ENCODE measurements around the gene CELF1.
"Not testable (repeated sequence)": the region's sequence is repeated elsewhere in the genome, so short reads cannot be mapped to it uniquely, and the experiment has no call there.

CELF1 gene

DNA sequence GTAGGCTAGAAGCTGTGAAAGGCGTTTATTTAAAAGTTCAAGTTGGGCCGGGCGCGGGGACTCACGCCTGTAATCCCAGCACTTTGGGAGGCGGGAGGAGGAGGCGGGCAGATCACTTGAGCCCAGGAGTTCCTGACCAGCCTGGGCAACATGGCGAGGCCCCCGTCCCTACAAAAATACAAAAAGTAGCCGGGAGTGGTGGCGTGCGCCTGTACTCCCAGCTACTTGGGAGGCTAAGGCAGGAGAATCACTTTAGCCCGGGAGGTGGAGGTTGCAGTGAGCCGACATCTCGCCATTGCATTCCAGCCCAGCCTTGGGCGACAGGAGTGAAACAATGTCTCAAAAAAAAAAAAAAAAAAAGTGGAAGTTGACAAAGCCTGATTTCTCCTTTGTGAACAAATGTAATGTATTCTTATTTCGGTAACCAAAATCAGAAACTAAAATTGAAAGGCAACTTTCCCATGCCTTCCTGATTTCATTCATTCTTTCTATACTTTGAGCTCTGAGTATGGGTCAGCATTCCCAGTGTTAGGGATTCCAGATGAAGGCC lies 13.3 kb upstream of the CELF1 start:
- peaks cover 47% of the 10 kb centered on the region for H3K79me2 ChIP-seq (ENCODE audit: insufficient read depth, low read length)

DNA sequence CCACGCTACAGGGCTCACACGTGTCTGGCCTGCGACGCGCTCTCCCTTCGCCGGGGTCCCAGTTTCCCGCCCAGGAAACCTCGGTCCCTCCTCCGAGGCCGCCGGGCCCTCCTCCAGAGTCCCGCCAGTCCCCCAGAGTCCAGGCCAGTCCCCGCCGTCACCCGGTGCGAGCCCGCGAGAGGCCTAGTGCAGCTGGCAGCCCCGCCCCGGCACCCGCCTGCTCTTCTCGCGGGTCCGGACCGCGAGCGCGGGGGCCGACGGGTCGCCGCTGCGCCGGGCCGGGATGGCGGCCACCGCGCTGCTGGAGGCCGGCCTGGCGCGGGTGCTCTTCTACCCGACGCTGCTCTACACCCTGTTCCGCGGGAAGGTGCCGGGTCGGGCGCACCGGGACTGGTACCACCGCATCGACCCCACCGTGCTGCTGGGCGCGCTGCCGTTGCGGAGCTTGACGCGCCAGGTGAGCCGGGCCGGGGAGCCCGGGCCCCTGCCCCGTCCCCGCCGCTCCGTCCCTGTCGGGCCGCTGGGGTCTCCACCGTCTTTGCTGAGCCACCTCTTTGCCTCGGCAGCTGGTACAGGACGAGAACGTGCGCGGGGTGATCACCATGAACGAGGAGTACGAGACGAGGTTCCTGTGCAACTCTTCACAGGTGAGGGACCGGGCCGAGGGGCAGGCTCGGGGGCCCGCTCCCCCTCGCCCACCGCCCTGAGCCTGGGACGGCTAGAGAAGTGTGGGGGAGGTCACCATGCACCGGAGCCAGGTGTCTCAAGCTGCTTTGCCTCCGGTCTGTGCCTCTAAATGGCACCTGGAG lies 12.6 kb upstream of the CELF1 start, which contains the start of gene PTPMT1:
PTPMT1 (plus strand) TSS at position 260 of the 809 bp plus-strand sequence; CDS start at position 284, 24 bp downstream.
- peak within 1 kb of the TSS; percentile 83 for H3K4me3 ChIP-seq (ENCODE audit: insufficient read depth, low read length, poor library complexity, severe bottlenecking)
- peak within 1 kb of the TSS; percentile 58 for H3K27ac ChIP-seq (ENCODE audit: low read depth, low read length)
- no peaks in the 10 kb centered on the region for H4K20me1 ChIP-seq (ENCODE audit: low read depth, low read length)
- H3K36me3 ChIP-seq (ENCODE audit: low read length), result 0 out of 2 replicates have a peak, but pooled peaks cover under 1% of the 10 kb centered on the region
- peaks cover 41% of the 10 kb centered on the region for H3K79me2 ChIP-seq (ENCODE audit: insufficient read depth, low read length)
- H3K9me3 ChIP-seq (ENCODE audit: insufficient read depth, low read length), result no peaks in the 10 kb centered on the region
- no peaks in the 10 kb centered on the region for H3K9me2 ChIP-seq (replicated peaks; ENCODE audit: insufficient read depth, low read length)
- TF ChIP-seq, protein P1, sequence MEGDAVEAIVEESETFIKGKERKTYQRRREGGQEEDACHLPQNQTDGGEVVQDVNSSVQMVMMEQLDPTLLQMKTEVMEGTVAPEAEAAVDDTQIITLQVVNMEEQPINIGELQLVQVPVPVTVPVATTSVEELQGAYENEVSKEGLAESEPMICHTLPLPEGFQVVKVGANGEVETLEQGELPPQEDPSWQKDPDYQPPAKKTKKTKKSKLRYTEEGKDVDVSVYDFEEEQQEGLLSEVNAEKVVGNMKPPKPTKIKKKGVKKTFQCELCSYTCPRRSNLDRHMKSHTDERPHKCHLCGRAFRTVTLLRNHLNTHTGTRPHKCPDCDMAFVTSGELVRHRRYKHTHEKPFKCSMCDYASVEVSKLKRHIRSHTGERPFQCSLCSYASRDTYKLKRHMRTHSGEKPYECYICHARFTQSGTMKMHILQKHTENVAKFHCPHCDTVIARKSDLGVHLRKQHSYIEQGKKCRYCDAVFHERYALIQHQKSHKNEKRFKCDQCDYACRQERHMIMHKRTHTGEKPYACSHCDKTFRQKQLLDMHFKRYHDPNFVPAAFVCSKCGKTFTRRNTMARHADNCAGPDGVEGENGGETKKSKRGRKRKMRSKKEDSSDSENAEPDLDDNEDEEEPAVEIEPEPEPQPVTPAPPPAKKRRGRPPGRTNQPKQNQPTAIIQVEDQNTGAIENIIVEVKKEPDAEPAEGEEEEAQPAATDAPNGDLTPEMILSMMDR (IDR thresholded peaks at IDR 0.05; ENCODE audit: insufficient read depth, low read length, poor library complexity, severe bottlenecking), result no peak
- TF ChIP-seq EZH2phosphoT487 (conservative IDR thresholded peaks at IDR 0.05; ENCODE audit: low read length), result no peak
- H3K4me2 ChIP-seq (ENCODE audit: low read depth, low read length, poor library complexity, severe bottlenecking), result peak within 1 kb of the TSS; percentile 96
- H2AFZ ChIP-seq (ENCODE audit: low read depth, low read length, severe bottlenecking), result peak within 1 kb of the TSS; percentile 92
- no peaks in the 10 kb centered on the region for H3K27me3 ChIP-seq (ENCODE audit: low read length)
- peak within 1 kb of the TSS; percentile 91 for H3K9ac ChIP-seq (ENCODE audit: low read length)
- H3F3A ChIP-seq (ENCODE audit: insufficient read depth), result peaks cover 10% of the 10 kb centered on the region

More for the DNA sequence above, 13.3 kb upstream of the CELF1 start:
- Histone ChIP-seq H3K9me3 (ENCODE audit: insufficient read depth, low read length) (no peaks in the 10 kb centered on the region), H3K9ac (ENCODE audit: low read length) (peak overlapping the region; percentile 91), H3K36me3 (ENCODE audit: low read length) (peaks cover 6% of the 10 kb centered on the region; the same call in 1 of the 2 replicates), H3K4me3 (ENCODE audit: insufficient read depth, low read length, poor library complexity, severe bottlenecking) (peak overlapping the region; percentile 83), H3K27me3 (ENCODE audit: low read length) (no peaks in the 10 kb centered on the region), H3K27ac (ENCODE audit: low read depth, low read length) (peak overlapping the region; percentile 58), H4K20me1 (ENCODE audit: low read depth, low read length) (no peaks in the 10 kb centered on the region; the same call in 1 of the 2 replicates), H3K4me2 (ENCODE audit: low read depth, low read length, poor library complexity, severe bottlenecking) (peak overlapping the region; percentile 96), H2AFZ (ENCODE audit: low read depth, low read length, severe bottlenecking) (peak overlapping the region; percentile 92), H3F3A (ENCODE audit: insufficient read depth) (peaks cover 12% of the 10 kb centered on the region), H3K9me2 (replicated peaks; ENCODE audit: insufficient read depth, low read length) (no peaks in the 10 kb centered on the region)
- TF ChIP-seq, protein P1 (IDR thresholded peaks at IDR 0.05; ENCODE audit: insufficient read depth, low read length, poor library complexity, severe bottlenecking), result no peak
- TF ChIP-seq EZH2phosphoT487 (conservative IDR thresholded peaks at IDR 0.05; ENCODE audit: low read length), result no peak

DNA sequence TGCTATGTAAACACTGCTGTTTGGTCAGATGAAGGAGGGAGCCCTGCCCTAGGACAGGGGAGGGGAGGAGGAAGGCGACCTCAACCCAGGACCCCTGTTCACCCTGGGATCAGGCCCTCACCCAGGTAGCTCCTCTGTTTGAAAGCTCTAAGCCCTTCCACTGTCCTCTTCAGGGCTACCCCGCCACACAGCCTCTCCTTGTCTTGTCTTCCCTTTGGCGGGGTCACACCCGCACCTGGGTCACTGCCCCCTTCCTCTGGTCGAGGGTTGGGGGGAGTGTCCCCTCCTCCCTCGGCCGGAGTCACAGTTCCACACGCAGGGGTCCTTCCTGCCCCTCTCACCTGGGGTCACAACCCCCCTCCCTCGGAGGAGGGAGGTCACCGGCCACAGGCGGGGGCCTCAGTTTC lies 12.0 kb upstream of the CELF1 start:
- H3K36me3 ChIP-seq (ENCODE audit: low read length), result no peaks in the 10 kb centered on the region
- peak overlapping the region; percentile 58 for H3K27ac ChIP-seq (ENCODE audit: low read depth, low read length)
- H3F3A ChIP-seq (ENCODE audit: insufficient read depth), result peaks cover 3% of the 10 kb centered on the region; the same call in 1 of the 2 replicates
- H3K27me3 ChIP-seq (ENCODE audit: low read length), result no peaks in the 10 kb centered on the region
- H3K4me3 ChIP-seq (ENCODE audit: insufficient read depth, low read length, poor library complexity, severe bottlenecking), result peak overlapping the region; percentile 83
- H3K9ac ChIP-seq (ENCODE audit: low read length), result peak overlapping the region; percentile 91
- no peaks in the 10 kb centered on the region for H4K20me1 ChIP-seq (ENCODE audit: low read depth, low read length)
- no peaks in the 10 kb centered on the region for H3K9me3 ChIP-seq (ENCODE audit: insufficient read depth, low read length)
- peaks cover 36% of the 10 kb centered on the region for H3K79me2 ChIP-seq (ENCODE audit: insufficient read depth, low read length)
- H2AFZ ChIP-seq (ENCODE audit: low read depth, low read length, severe bottlenecking), result peak overlapping the region; percentile 92
- H3K9me2 ChIP-seq (replicated peaks; ENCODE audit: insufficient read depth, low read length), result no peaks in the 10 kb centered on the region
- TF ChIP-seq, protein P1 (IDR thresholded peaks at IDR 0.05; ENCODE audit: insufficient read depth, low read length, poor library complexity, severe bottlenecking), result no peak
- TF ChIP-seq EZH2phosphoT487 (conservative IDR thresholded peaks at IDR 0.05; ENCODE audit: low read length), result no peak
- peak overlapping the region; percentile 96 for H3K4me2 ChIP-seq (ENCODE audit: low read depth, low read length, poor library complexity, severe bottlenecking)

DNA sequence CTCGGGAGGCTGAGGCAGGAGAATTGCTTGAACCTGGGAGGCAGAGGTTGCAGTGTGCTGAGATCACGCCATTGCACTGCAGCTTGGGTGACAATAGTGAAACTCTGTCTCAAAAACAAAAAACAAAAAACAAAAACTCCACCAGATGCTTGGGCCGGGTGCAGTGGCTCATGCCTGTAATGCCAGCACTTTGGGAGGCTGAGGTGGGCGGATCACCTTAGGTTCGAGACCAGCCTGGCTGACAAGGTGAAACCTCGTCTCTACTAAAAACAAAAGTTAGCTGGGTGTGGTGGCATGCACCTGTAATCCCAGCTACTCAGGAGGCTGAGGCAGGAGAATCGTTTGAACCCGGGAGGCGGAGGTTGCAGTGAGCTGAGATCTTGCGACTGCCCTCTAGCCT lies 11.4 kb upstream of the CELF1 start:
- H4K20me1 ChIP-seq (ENCODE audit: low read depth, low read length); H3K36me3 ChIP-seq (ENCODE audit: low read length); H2AFZ ChIP-seq (ENCODE audit: low read depth, low read length, severe bottlenecking); H3F3A ChIP-seq (ENCODE audit: insufficient read depth); H3K9me2 ChIP-seq (replicated peaks; ENCODE audit: insufficient read depth, low read length); H3K9me3 ChIP-seq (ENCODE audit: insufficient read depth, low read length); H3K27me3 ChIP-seq (ENCODE audit: low read length): not testable (repeated sequence)
- Histone ChIP-seq H3K79me2 (ENCODE audit: insufficient read depth, low read length) (peaks cover 30% of the 10 kb centered on the region), H3K4me3 (ENCODE audit: insufficient read depth, low read length, poor library complexity, severe bottlenecking) (peak overlapping the region; percentile 83), H3K4me2 (ENCODE audit: low read depth, low read length, poor library complexity, severe bottlenecking) (peak overlapping the region; percentile 96), H3K9ac (ENCODE audit: low read length) (peak overlapping the region; percentile 91), H3K27ac (ENCODE audit: low read depth, low read length) (peak overlapping the region; percentile 58; the same call in 1 of the 2 replicates)

DNA sequence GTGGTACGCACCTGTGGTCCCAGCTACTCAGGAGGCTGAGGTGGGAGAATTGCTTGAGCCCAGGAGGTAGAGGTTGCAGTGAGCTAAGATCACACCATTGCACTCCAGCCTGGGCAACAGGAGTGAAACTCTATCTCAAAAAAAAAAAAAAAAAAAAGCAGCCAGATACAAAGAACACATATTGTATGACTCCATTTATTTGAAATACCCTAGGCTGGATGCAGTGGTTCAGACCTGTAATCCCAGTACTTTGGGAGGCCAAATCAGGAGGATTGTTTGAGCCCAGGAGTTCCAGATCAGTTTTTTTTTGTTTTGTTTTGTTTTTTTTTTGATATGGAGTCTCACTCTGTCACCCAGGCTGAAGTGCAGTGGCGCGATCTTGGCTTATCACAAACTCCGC lies 9.5 kb upstream of the CELF1 start:
- H3K27me3 ChIP-seq (ENCODE audit: low read length); H4K20me1 ChIP-seq (ENCODE audit: low read depth, low read length); H3K4me2 ChIP-seq (ENCODE audit: low read depth, low read length, poor library complexity, severe bottlenecking); H3K9me2 ChIP-seq (replicated peaks; ENCODE audit: insufficient read depth, low read length); H3F3A ChIP-seq (ENCODE audit: insufficient read depth); H3K4me3 ChIP-seq (ENCODE audit: insufficient read depth, low read length, poor library complexity, severe bottlenecking); H3K9ac ChIP-seq (ENCODE audit: low read length); H3K9me3 ChIP-seq (ENCODE audit: insufficient read depth, low read length); H2AFZ ChIP-seq (ENCODE audit: low read depth, low read length, severe bottlenecking); H3K36me3 ChIP-seq (ENCODE audit: low read length); H3K27ac ChIP-seq (ENCODE audit: low read depth, low read length): not testable (repeated sequence)
- peaks cover 25% of the 10 kb centered on the region for H3K79me2 ChIP-seq (ENCODE audit: insufficient read depth, low read length)
